GM23248 (cell line): ENCODE results near the gene GPC1. TPM values are rescaled to one million over a fixed set of nuclear protein-coding genes. Genes with fewer than 3 reads are reported as not detected.
"Not testable (repeated sequence)": the region's sequence is repeated elsewhere in the genome, so short reads cannot be mapped to it uniquely, and the experiment has no call there.

Source experiments
- DNase-seq: peaks from one replicate; pipeline ENCODE4 v3.0.0-alpha.2; 2015
- H2AFZ ChIP-seq: fragments of 200-600 bp; sonication (generic); 2 replicates; pipeline ENCODE4 v1.6.1; 2016; ENCODE audit warnings: antibody characterized with exemption
- H3F3A ChIP-seq: fragments of 200-600 bp; sonication (generic); 2 replicates; pipeline ENCODE4 v1.6.1; 2016; ENCODE audit warnings: mild to moderate bottlenecking, antibody characterized with exemption, mixed run types; ENCODE audit not compliant: insufficient read depth
- H3K27ac ChIP-seq: fragments of 200-600 bp; sonication (generic); 2 replicates; pipeline ENCODE4 v1.5.1; 2016; ENCODE audit warnings: mild to moderate bottlenecking
- H3K27me3 ChIP-seq: fragments of 200-600 bp; sonication (generic); replicated peaks from 2 replicates; pipeline ENCODE4 v1.6.1; 2016; ENCODE audit warnings: mild to moderate bottlenecking; ENCODE audit not compliant: insufficient read depth
- H3K36me3 ChIP-seq: fragments of 200-600 bp; sonication (generic); 2 replicates; pipeline ENCODE4 v1.6.1; 2016; ENCODE audit warnings: low read depth, mild to moderate bottlenecking
- H3K4me1 ChIP-seq: fragments of 200-600 bp; sonication (generic); 2 replicates; pipeline ENCODE4 v1.6.1; 2016; ENCODE audit warnings: mild to moderate bottlenecking; ENCODE audit not compliant: insufficient read depth
- H3K4me2 ChIP-seq: fragments of 200-600 bp; sonication (generic); one replicate; pipeline ENCODE4 v1.6.1; 2016; ENCODE audit warnings: mild to moderate bottlenecking; ENCODE audit not compliant: unreplicated experiment
- H3K4me3 ChIP-seq: fragments of 200-600 bp; sonication (generic); 2 replicates; pipeline ENCODE4 v1.5.1; 2016; ENCODE audit warnings: mild to moderate bottlenecking
- H3K79me2 ChIP-seq: fragments of 200-600 bp; sonication (generic); 2 replicates; pipeline ENCODE4 v1.6.1; 2016; ENCODE audit warnings: mild to moderate bottlenecking; ENCODE audit not compliant: insufficient read depth
- H3K9ac ChIP-seq: fragments of 200-600 bp; sonication (generic); 2 replicates; pipeline ENCODE4 v1.6.1; 2016; ENCODE audit warnings: mild to moderate bottlenecking
- H3K9me2 ChIP-seq: fragments of 200-600 bp; sonication (generic); 2 replicates; pipeline ENCODE4 v1.6.1; 2016; ENCODE audit warnings: mixed run types, mild to moderate bottlenecking, moderate library complexity; ENCODE audit not compliant: insufficient read depth
- H3K9me3 ChIP-seq: fragments of 200-600 bp; sonication (generic); one replicate; pipeline ENCODE4 v1.6.1; 2017; ENCODE audit warnings: low read depth
- H4K20me1 ChIP-seq: fragments of 200-600 bp; sonication (generic); 2 replicates; pipeline ENCODE4 v1.6.0; 2016; ENCODE audit not compliant: insufficient read depth
- EZH2 ChIP-seq: fragments of 200-600 bp; sonication (generic); IDR thresholded peaks from 2 replicates; pipeline ENCODE4 v1.6.1; 2018; ENCODE audit warnings: antibody characterized with exemption, mild to moderate bottlenecking; ENCODE audit not compliant: insufficient read depth, poor library complexity, severe bottlenecking
- EZH2phosphoT487 ChIP-seq: fragments of 200-600 bp; sonication (generic); IDR thresholded peaks from 2 replicates; pipeline ENCODE4 v1.6.1; 2018; ENCODE audit warnings: antibody characterized with exemption, moderate library complexity, mild to moderate bottlenecking, low read depth; ENCODE audit not compliant: insufficient read depth
- WGBS, 2 experiments: methylation state at CpG; one replicate each; pipeline ENCODE4 v1.1.6; 2015 to 2017; ENCODE audit warnings: low lambda C conversion rate in 2 of 2, low coverage in 1 of 2; ENCODE audit errors: missing lambda C conversion rate in 2 of 2; 5-methylcytosine and 5-hydroxymethylcytosine counted together
- in situ Hi-C: fragments of 300-500 bp; cut with MboI; formaldehyde crosslinking; loops from 2 replicates; pipeline ENCODE4 v1.15.0; 2020
- polyA plus RNA-seq: library from polyadenylated mRNA; unstranded; fragments of >200 nt; fragmentation: Nextera tagmentation; extraction: Ambion mirVana; gene quantifications from 2 replicates; pipeline ENCODE4 v1.2.1, GENCODE V29; 2016
- total RNA-seq: library from RNA; depleted of rRNA; stranded (reverse); fragments of >200 nt; shearing (Covaris generic); gene quantifications from 2 replicates; pipeline ENCODE4 v1.2.3, GENCODE V29; 2014; rRNA removed

The GPC1 gene
- total RNA-seq, result 88.2 and 101 TPM in 2 replicates
- 66.4 and 71.6 TPM in 2 replicates for polyA plus RNA-seq

- Histone ChIP-seq H2AFZ (peak within 1 kb of the TSS; percentile 84), H3K27me3 (no peaks in the 10 kb centered on the region), H3K27ac (peak within 1 kb of the TSS; percentile 89), H3F3A (no peaks in the 10 kb centered on the region), H3K4me3 (peak within 1 kb of the TSS; percentile 94), H3K4me2 (peak within 1 kb of the TSS; percentile 93), H4K20me1 (no peaks in the 10 kb centered on the region), H3K9me2 (no peaks in the 10 kb centered on the region), H3K36me3 (no peaks in the 10 kb centered on the region), H3K9ac (peak within 1 kb of the TSS; percentile 89), H3K79me2 (peaks cover 39% of the 10 kb centered on the region), H3K4me1 (peaks cover 10% of the 10 kb centered on the region), H3K9me3 (no peaks in the 10 kb centered on the region)
- 1 to 2% methylated on average over 26 to 28 of the region's 77 CpGs for WGBS, 2 experiments
- no peak for TF ChIP-seq EZH2phosphoT487
- no peak for TF ChIP-seq EZH2
- in situ Hi-C loops, result loop anchor here (5.0 kb wide), 1 partner anchor 203 kb away; no protein-coding TSS in a partner anchor
- DNase-seq, result peak; percentile 90
These were observed at the start of gene GPC1 for GRCh38 chr2:240435457-240435947. GPC1 (plus strand) TSS chr2:240435663; CDS start chr2:240435919, 256 bp downstream.

DNA sequence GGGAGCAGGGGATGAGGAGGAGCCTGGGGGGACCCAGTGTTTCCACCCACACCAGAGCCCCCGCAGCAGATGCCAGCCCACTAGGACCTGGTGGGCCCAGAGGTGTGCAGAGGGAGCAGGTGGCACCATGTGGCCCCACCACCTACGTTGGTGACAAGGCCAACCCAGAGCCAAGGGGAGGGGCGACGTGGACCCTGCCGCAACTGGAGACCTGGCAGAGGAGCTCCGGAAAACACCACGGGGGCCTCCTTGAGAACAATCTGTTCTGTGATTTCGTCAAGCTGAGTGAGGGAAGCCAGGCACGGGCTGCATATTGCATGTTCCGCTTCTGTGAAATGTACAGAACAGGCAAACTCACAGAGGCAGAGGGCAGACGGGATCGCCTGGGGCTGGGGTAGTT is 49.1 kb upstream of the GPC1 start:
- H4K20me1 ChIP-seq, result no peaks in the 10 kb centered on the region
- DNase-seq, result no peak
- WGBS, 2 experiments, result 31 to 34% methylated on average over 12 of the region's 12 CpGs
- no peaks in the 10 kb centered on the region for H3K9me2 ChIP-seq
- no peak overlapping the region for H3K27ac ChIP-seq
- H3K79me2 ChIP-seq, result no peaks in the 10 kb centered on the region
- no peaks in the 10 kb centered on the region for H3K36me3 ChIP-seq
- H3K4me3 ChIP-seq, result no peak overlapping the region
- H2AFZ ChIP-seq, result no peak overlapping the region
- H3K27me3 ChIP-seq, result no peaks in the 10 kb centered on the region
- peaks cover 12% of the 10 kb centered on the region for H3K4me1 ChIP-seq
- H3K9ac ChIP-seq, result no peak overlapping the region
- H3K9me3 ChIP-seq, result no peaks in the 10 kb centered on the region
- 0 out of 2 replicates have a peak, but pooled peaks cover 4% of the 10 kb centered on the region for H3F3A ChIP-seq
- TF ChIP-seq EZH2, result no peak
- TF ChIP-seq EZH2phosphoT487, result no peak
- in situ Hi-C loops, result no loop called here
- no peak overlapping the region for H3K4me2 ChIP-seq

DNA sequence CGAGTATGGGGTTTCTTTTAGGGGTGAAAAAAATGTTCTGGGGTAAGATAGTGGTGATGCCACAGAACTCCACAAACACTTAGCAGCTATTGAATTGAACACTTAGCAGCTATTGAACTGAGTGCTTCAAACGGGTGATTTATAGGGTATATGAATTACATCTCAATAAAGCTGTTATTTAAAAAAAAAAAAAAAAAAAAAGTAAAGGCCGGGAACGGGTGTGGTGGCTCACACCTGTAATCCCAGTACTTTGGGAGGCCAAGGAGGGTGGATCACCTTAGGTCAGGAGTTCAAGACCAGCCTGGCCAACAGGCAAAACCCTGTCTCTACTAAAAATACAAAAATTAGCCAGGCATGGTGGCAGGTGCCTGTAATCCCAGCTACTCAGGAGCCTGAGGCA is 48.7 kb upstream of the GPC1 start:
- H3K36me3 ChIP-seq, H3K27ac ChIP-seq, in situ Hi-C loops, H3K9me3 ChIP-seq, H3K27me3 ChIP-seq, H3K4me3 ChIP-seq, H3F3A ChIP-seq, DNase-seq, H2AFZ ChIP-seq, H3K79me2 ChIP-seq, H4K20me1 ChIP-seq, H3K9me2 ChIP-seq: not testable (repeated sequence)
- peak overlapping the region; percentile 44; the same call in 1 of the 2 replicates for H3K9ac ChIP-seq
- H3K4me2 ChIP-seq, result peak overlapping the region; percentile 46
- peaks cover 12% of the 10 kb centered on the region for H3K4me1 ChIP-seq
- 17 to 35% methylated on average over 4 of the region's 4 CpGs for WGBS, 2 experiments

DNA sequence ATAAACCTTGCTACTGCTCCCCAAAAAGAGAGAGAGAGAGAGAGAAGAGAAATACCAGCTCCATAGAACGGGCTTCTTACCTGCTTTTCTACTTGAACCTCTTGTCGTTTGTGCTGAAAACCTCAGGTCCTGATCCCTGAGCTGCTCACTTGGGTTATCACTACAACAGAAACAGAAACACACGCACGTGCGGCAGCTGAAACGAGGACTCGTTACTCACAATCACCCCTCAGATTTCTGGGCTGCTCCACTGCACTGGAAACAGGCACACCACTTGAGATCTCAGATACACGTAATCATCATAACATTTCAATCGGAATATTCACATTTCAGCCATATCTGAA is 48.2 kb upstream of the GPC1 start:
- no peaks in the 10 kb centered on the region for H3K27me3 ChIP-seq
- peaks cover 12% of the 10 kb centered on the region for H3K4me1 ChIP-seq
- H2AFZ ChIP-seq, result peak overlapping the region; percentile 36
- H3K27ac ChIP-seq, result peak overlapping the region; percentile 35
- H3K9me3 ChIP-seq, result no peaks in the 10 kb centered on the region
- no peak for DNase-seq
- H3K36me3 ChIP-seq, result no peaks in the 10 kb centered on the region
- WGBS, 2 experiments, result 69 to 72% methylated on average over 9 of the region's 9 CpGs
- peak overlapping the region; percentile 44 for H3K9ac ChIP-seq
- H4K20me1 ChIP-seq, result no peaks in the 10 kb centered on the region
- peak overlapping the region; percentile 46 for H3K4me2 ChIP-seq
- no peaks in the 10 kb centered on the region for H3F3A ChIP-seq
- TF ChIP-seq EZH2 (no peak), EZH2phosphoT487 (no peak)
- peak overlapping the region; percentile 20; the same call in 1 of the 2 replicates for H3K4me3 ChIP-seq
- no peaks in the 10 kb centered on the region for H3K79me2 ChIP-seq
- H3K9me2 ChIP-seq, result no peaks in the 10 kb centered on the region
- in situ Hi-C loops, result no loop called here
